IPS-NIHi7 (cell line): ENCODE measurements around the gene TBX10.
"Not testable (repeated sequence)": the region's sequence is repeated elsewhere in the genome, so short reads cannot be mapped to it uniquely, and the experiment has no call there.

Source experiments
- DNase-seq: peaks from one replicate; pipeline ENCODE4 v3.0.0; 2012; ENCODE audit warnings: mixed read lengths; ENCODE audit errors: extremely low spot score

TBX10 gene

GRCh38 chr11:67632175-67632981, 7.2 kb downstream of the TBX10 start:
- no peak for DNase-seq

- no peak for DNase-seq
Measured at GRCh38 chr11:67631853-67632174, 7.7 kb downstream of the TBX10 start.

GRCh38 chr11:67631411-67631810, 8.2 kb downstream of the TBX10 start:
- no peak for DNase-seq

GRCh38 chr11:67630943-67631331, 8.6 kb downstream of the TBX10 start:
- DNase-seq = no peak

- DNase-seq = peak; percentile 96
Measured at GRCh38 chr11:67630228-67630942, 9.2 kb downstream of the TBX10 start.

- DNase-seq = no peak
Measured at GRCh38 chr11:67629386-67630227, 10.0 kb downstream of the TBX10 start, which contains the start of gene NUDT8. Gene NUDT8 (minus strand): TSS chr11:67629937. CDS start chr11:67629911, 26 bp downstream.

GRCh38 chr11:67628710-67629385, 10.7 kb downstream of the TBX10 start:
- no peak for DNase-seq

- DNase-seq = no peak
Measured at GRCh38 chr11:67627812-67628624, 11.5 kb downstream of the TBX10 start.

GRCh38 chr11:67627441-67627811, 12.1 kb downstream of the TBX10 start:
- no peak for DNase-seq

GRCh38 chr11:67626970-67627369, 12.6 kb downstream of the TBX10 start:
- no peak for DNase-seq

- DNase-seq = not testable (repeated sequence)
Measured at GRCh38 chr11:67626131-67626833, 13.3 kb downstream of the TBX10 start.

GRCh38 chr11:67623795-67624194, 15.8 kb downstream of the TBX10 start:
- not testable (repeated sequence) for DNase-seq

GRCh38 chr11:67622905-67623304, 16.7 kb downstream of the TBX10 start:
- not testable (repeated sequence) for DNase-seq

GRCh38 chr11:67621928-67622327, 17.6 kb downstream of the TBX10 start:
- not testable (repeated sequence) for DNase-seq

GRCh38 chr11:67620621-67621020, 18.9 kb downstream of the TBX10 start:
- not testable (repeated sequence) for DNase-seq

- not testable (repeated sequence) for DNase-seq
Measured at GRCh38 chr11:67619683-67620618, 19.6 kb downstream of the TBX10 start.

GRCh38 chr11:67618901-67619659, 20.5 kb downstream of the TBX10 start:
- DNase-seq = not testable (repeated sequence)

- DNase-seq = no peak
Measured at GRCh38 chr11:67617243-67617953, 22.2 kb downstream of the TBX10 start.
